ENCODE measurements around the gene TNS2.

GRCh38 chr12:53063708-53064612, 14.1 kb downstream of the TNS2 start:
- no peak for TF ChIP-seq CTCF (IDR thresholded peaks at IDR 0.05)
- TF ChIP-seq POLR2A (IDR thresholded peaks at IDR 0.05) = no peak
